Colonic mucosa (tissue), 4 donors: Measurements from ENCODE around the gene OR2H2. TPM values are rescaled to one million over a fixed set of nuclear protein-coding genes. Genes with fewer than 3 reads are reported as not detected.
A peak's percentile ranks its signal among the peaks of the same experiment; 100 is the strongest.

Experiments
- DNase-seq: peaks from one replicate; pipeline ENCODE4 v3.0.0-alpha.2; 2020
- H3K27ac ChIP-seq: fragments of 200-600 bp; one replicate; pipeline ENCODE4 v1.8.0; 2021
- H3K27me3 ChIP-seq: fragments of 200-600 bp; one replicate; pipeline ENCODE4 v1.8.0; 2021
- H3K36me3 ChIP-seq: fragments of 200-600 bp; one replicate; pipeline ENCODE4 v1.8.0; 2021
- H3K4me1 ChIP-seq: fragments of 200-600 bp; one replicate; pipeline ENCODE4 v1.8.0; 2021; ENCODE audit warnings: mild to moderate bottlenecking
- H3K4me3 ChIP-seq: fragments of 200-600 bp; one replicate; pipeline ENCODE4 v1.8.0; 2021
- H3K9ac ChIP-seq, 2 donors: one replicate each; pipeline ENCODE4 v1.7.0; 2013; ENCODE audit warnings: control low read depth in 2 of 2, low read depth in 2 of 2, low read length in 2 of 2
- H3K9me3 ChIP-seq: fragments of 200-600 bp; one replicate; pipeline ENCODE4 v1.8.0; 2021
- CTCF ChIP-seq: fragments of 200-600 bp; IDR thresholded peaks from one replicate; pipeline ENCODE4 v1.8.0; 2022; ENCODE audit warnings: antibody characterized with exemption, mild to moderate bottlenecking
- intact Hi-C: fragments of 100-400 bp; cut with DNase I; formaldehyde crosslinking; loops from one replicate; pipeline ENCODE4 v1.14.1; 2022
- total RNA-seq, 2 donors: library from RNA; stranded (reverse); fragmentation: NEBNext Ultra II Directional in 1 of 2; extraction: Animal tissue kit (Norgen Biotek cat#: 25700) in 1 of 2; gene quantifications; one replicate each; pipeline ENCODE4 v1.2.1, GENCODE V29; 2021
- donor health status: healthy.
- donor health status: DM: no; HTN: no; CAD: no.
- donor health status: DM: no; HTN: no; CAD: no.

OR2H2 gene
- total RNA-seq, 2 donors from 2014 or later: not detected

- intact Hi-C loops: no loop called here
- TF ChIP-seq CTCF: no peak
- Histone ChIP-seq H3K27ac (no peak overlapping the region), H3K27me3 (no peaks in the 10 kb centered on the region), H3K9me3 (no peaks in the 10 kb centered on the region), H3K9ac (no peak overlapping the region), H3K36me3 (no peaks in the 10 kb centered on the region), H3K4me1 (no peaks in the 10 kb centered on the region), H3K4me3 (no peak overlapping the region)
- DNase-seq: no peak
Measured at GRCh38 chr6:29567991-29568390, 16.9 kb upstream of the OR2H2 start.

GRCh38 chr6:29576056-29576455, 8.9 kb upstream of the OR2H2 start:
- no peak overlapping the region for H3K27ac ChIP-seq
- H3K9ac ChIP-seq: no peak overlapping the region
- intact Hi-C loops: no loop called here
- H3K4me1 ChIP-seq: no peaks in the 10 kb centered on the region
- H3K27me3 ChIP-seq: no peaks in the 10 kb centered on the region
- no peak overlapping the region for H3K4me3 ChIP-seq
- H3K9me3 ChIP-seq: no peaks in the 10 kb centered on the region
- H3K36me3 ChIP-seq: no peaks in the 10 kb centered on the region
- no peak for DNase-seq
- TF ChIP-seq CTCF: no peak

- Histone ChIP-seq H3K9me3 (no peaks in the 10 kb centered on the region), H3K36me3 (no peaks in the 10 kb centered on the region), H3K27me3 (no peaks in the 10 kb centered on the region), H3K4me3 (no peak overlapping the region), H3K9ac (no peak overlapping the region), H3K27ac (no peak overlapping the region), H3K4me1 (no peaks in the 10 kb centered on the region)
- intact Hi-C loops: no loop called here
- TF ChIP-seq CTCF: no peak
- no peak for DNase-seq
Measured at GRCh38 chr6:29577544-29577943, 7.4 kb upstream of the OR2H2 start.

GRCh38 chr6:29589423-29590048, 4.6 kb downstream of the OR2H2 start:
- H3K4me3 ChIP-seq: no peak overlapping the region
- peak; percentile 95 for TF ChIP-seq CTCF
- no peak overlapping the region for H3K27ac ChIP-seq
- no peaks in the 10 kb centered on the region for H3K4me1 ChIP-seq
- no peak overlapping the region for H3K9ac ChIP-seq
- intact Hi-C loops: loop anchor here (5.0 kb wide), 1 partner anchor 902 kb away; no protein-coding TSS in a partner anchor
- no peaks in the 10 kb centered on the region for H3K36me3 ChIP-seq
- no peaks in the 10 kb centered on the region for H3K9me3 ChIP-seq
- peak; percentile 56 for DNase-seq
- H3K27me3 ChIP-seq: no peaks in the 10 kb centered on the region

- Histone ChIP-seq H3K27ac (no peak overlapping the region), H3K9me3 (no peaks in the 10 kb centered on the region), H3K4me1 (no peaks in the 10 kb centered on the region), H3K4me3 (no peak overlapping the region), H3K27me3 (no peaks in the 10 kb centered on the region), H3K9ac (no peak overlapping the region), H3K36me3 (no peaks in the 10 kb centered on the region)
- DNase-seq: no peak
- TF ChIP-seq CTCF: no peak
- intact Hi-C loops: no loop called here
Measured at GRCh38 chr6:29590218-29590808, 5.4 kb downstream of the OR2H2 start.
